ENCODE results near the gene TMEM271. TPM values are rescaled to one million over a fixed set of nuclear protein-coding genes. Genes with fewer than 3 reads are reported as not detected.
A peak's percentile ranks its signal among the peaks of the same experiment; 100 is the strongest.
"Not testable (repeated sequence)": the region's sequence is repeated elsewhere in the genome, so short reads cannot be mapped to it uniquely, and the experiment has no call there.

Gene TMEM271
- total RNA-seq, 1 donor from 2014 or later = not detected

- no peak for DNase-seq (ENCODE audit: low spot score)
Observed at GRCh38 chr4:610411-611261, 34.5 kb upstream of the TMEM271 start.

- no peak for DNase-seq (ENCODE audit: low spot score)
Observed at GRCh38 chr4:609400-610050, 33.4 kb upstream of the TMEM271 start.

DNA sequence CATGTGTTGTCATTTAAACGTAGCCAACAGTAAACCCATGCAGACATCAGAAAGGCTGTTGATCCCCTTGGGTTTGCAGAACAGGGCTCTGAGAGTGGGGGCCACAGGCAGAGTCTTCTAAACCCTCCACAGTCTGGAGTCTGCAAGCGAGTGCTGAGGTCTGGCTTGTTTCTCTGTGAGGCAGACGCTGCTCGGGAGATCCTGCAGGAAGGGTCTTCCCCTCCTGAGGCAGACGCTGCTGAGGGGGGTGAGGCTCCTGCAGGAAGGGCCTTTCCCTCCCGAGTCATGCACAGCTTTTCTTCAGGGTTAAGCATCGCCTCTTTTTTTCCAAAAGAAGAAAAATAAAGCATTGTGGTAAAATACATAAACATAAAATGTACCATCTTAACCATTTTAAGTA is 32.1 kb upstream of the TMEM271 start:
- no peak for DNase-seq (ENCODE audit: low spot score)

DNA sequence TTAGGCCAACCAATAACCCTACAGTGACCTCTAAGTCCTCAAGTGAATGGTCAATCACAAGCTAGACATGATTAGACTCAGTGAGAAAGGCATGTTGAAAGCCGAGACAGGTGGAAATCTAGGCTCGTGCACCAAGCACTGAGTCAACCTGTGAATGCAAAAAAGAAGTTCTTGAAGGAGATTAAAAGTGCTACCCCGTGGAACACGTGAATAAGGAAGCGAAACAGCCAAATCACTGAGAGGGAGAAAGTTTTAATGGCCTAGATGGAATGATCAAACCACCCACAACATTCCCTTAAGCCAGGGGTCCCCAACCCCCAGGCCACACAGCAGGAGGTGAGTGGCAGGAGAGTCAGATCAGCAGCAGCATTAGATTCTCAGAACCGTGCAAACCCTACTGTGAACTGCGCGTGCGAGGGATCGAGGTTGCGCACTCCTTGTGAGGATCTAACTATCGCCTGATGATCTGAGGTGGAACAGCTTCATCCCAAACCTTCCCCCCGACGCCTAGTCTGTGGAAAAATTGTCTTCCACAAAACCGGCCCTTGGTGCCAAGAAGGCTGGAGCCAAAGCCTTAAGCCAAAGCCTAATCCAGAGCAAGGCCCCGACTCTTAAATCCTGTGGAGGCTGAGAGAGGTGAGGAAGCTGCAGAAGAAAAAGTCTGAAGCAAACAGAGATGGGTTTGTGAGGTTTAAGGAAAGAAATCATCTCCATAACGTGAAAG is 29.8 kb upstream of the TMEM271 start:
- no peak for DNase-seq (ENCODE audit: low spot score)

- no peak for DNase-seq (ENCODE audit: low spot score)
Observed at GRCh38 chr4:604131-604530, 28.0 kb upstream of the TMEM271 start.

DNA sequence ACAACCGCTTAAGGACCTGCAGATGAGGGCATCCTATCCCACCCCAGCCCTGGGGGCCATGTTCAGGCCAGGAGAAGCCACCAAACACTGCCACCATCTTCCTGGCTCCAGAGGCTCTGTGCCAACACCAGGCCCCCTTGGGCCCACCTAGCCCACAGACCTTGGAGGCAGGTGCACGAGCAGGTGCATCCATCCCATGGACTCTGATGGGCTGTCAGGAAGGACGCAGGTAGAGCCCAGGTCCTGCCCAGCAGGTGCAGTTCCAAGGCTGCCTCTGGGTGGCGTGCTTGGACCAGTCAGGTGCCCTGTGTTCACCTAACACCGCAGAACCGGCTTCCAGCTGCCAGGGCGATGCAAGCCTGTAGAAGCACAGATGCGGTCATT is 26.5 kb upstream of the TMEM271 start:
- DNase-seq (ENCODE audit: low spot score) = peak; percentile 5

- DNase-seq (ENCODE audit: low spot score) = no peak
Observed at GRCh38 chr4:601612-602558, 25.8 kb upstream of the TMEM271 start.

GRCh38 chr4:600850-601515 is 24.9 kb upstream of the TMEM271 start:
- no peak for DNase-seq (ENCODE audit: low spot score)

DNA sequence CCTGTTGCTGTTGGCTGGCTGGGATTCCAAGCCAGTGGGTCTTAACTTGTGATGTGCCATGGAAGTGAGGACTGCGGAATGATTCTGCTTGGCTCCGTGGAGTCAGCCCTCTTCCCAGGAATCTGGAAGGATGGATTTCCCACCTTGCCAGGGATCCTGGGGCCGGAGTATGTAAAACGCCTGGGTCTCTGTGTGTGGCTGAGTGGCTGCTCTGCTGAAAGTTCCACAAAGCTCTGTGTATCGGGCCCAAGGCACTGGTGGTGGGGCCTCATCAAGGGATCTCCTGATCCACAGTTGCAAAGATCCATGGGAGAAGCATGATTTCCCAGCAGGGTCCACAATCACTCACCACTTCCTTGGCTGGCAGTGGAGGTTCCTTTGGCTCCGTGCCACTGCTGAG is 24.1 kb upstream of the TMEM271 start:
- DNase-seq (ENCODE audit: low spot score) = no peak

GRCh38 chr4:598925-599324 is 22.8 kb upstream of the TMEM271 start:
- DNase-seq (ENCODE audit: low spot score) = no peak

DNA sequence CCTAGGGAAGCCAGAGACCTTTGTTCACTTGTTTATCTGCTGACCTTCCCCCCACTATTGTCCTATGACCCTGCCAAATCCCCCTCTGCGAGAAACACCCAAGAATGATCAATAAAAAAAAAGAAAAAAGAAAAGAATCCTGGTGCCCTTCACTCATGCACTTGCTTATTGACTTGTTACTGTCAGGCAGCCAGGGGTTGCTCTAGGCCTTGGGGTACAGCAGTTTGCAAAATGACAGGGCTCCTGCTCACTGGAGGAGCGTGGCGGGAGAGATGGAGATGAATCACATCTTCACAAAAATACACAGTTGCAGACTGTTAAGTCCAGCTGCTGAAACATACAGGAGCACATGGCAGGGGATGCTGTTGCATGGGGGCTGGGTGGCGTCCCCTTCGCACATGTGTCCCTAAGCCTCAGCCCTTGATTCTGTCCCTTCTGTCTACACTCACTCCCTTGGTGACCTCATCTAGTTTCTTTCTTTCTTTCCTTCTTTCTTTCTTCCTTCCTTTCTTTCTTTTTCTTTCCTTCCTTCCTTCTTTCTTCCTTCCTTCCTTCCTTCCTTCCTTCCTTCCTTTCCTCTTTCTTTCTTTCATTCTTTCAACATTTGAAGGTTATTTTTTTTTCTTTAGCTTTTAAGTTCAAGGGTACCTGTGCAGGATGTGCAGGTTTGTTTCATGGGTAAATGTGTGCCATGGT is 16.9 kb upstream of the TMEM271 start:
- DNase-seq (ENCODE audit: low spot score) = no peak

DNA sequence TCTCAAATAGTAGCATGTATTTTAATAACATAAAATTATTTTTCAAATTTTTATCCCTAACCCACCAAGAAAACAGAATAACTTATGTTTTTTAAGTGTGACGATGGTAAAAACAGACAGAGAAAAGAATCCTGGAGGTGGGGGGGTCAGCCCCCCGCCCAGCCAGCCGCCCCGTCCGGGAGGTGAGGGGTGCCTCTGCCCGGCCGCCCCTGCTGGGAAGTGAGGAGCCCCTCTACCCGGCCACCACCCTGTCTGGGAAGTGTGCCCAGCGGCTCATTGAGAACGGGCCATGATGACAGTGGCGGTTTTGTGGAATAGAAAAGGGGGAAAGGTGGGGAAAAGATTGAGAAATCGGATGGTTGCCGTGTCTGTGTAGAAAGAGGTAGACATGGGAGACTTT is 16.1 kb upstream of the TMEM271 start:
- not testable (repeated sequence) for DNase-seq (ENCODE audit: low spot score)

DNA sequence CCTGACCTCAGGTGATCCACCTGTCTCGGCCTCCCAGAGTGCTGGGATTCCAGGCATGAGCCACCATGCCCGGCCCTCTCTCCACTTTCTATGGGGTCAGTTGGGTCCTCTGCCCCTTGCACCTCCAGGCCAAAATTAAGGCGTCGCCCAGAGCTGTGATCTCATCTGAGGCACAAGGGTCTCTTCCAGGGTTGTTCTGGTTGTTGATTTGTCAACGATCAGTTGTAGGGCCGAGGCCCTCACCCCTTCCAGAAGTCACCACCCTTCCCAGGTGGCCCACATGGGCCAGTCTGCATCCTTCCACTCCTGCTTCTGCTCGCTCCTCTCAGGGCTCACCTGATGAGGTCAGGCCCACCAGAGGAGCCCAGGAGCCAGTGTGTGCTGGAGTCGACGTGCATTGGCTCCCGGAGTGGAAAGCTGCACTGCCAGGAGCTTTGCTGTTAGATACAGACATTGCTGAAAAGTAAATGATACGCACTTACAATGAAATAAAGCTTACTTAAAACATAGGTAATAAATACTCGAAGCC is 14.3 kb upstream of the TMEM271 start:
- no peak for DNase-seq (ENCODE audit: low spot score)

DNA sequence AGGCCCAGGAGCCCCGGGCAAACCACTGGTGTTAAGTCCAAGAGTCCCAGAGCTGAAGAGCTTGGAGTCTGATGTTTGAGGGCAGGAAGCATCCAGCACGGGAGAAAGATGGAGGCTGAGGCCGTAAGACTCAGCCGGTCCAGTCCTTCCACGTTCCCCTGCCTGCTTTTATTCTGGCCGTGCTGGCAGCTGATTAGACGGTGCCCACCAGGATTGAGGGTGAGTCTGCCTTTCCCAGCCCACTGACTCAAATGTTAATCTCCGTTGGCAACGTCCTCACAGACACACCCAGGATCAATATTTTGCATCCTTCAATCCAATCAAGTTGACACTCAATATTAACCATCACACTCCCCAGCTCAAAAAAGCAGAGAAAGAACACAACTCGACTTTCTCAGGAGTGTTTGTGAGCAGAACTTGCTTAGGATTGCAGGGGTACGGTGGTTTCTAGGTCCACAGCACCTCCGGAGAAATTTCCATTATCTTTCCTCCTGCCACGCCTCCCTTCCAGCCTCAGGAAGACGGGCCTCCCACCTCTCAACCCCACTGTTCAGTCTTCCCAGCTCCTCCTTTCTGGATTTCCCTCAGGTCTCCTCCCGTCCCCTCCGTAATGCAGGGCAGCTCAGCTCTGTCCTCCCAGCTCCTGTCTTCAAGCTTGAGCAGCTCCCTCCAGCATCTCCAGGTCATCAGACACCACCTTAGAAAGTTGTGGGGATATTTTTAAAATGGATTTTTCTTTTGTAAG is 13.3 kb upstream of the TMEM271 start:
- DNase-seq (ENCODE audit: low spot score) = no peak

DNA sequence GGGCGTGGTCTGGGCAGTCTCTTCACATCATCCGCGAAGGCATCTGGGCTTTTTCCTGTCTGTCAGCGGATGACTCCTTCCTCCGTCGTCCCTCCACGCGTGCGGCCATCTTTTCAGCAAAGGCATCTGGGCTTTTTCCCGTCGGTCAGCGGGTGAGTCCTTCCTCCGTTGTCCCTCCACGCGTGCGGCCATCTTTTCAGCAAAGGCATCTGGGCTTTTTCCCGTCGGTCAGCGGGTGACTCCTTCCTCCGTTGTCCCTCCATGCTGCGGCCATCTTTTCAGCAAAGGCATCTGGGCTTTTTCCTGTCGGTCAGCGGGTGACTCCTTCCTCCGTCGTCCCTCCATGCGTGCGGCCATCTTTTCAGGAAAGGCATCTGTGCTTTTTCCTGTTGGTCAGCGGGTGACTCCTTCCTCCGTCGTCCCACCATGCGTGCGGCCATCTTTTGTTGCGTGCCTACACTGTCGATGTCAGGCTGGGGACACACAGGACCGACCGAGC is 12.3 kb upstream of the TMEM271 start:
- no peak for DNase-seq (ENCODE audit: low spot score)

GRCh38 chr4:587671-588350 is 11.7 kb upstream of the TMEM271 start:
- DNase-seq (ENCODE audit: low spot score) = no peak

GRCh38 chr4:583820-584219 is 7.7 kb upstream of the TMEM271 start:
- DNase-seq (ENCODE audit: low spot score) = no peak

DNA sequence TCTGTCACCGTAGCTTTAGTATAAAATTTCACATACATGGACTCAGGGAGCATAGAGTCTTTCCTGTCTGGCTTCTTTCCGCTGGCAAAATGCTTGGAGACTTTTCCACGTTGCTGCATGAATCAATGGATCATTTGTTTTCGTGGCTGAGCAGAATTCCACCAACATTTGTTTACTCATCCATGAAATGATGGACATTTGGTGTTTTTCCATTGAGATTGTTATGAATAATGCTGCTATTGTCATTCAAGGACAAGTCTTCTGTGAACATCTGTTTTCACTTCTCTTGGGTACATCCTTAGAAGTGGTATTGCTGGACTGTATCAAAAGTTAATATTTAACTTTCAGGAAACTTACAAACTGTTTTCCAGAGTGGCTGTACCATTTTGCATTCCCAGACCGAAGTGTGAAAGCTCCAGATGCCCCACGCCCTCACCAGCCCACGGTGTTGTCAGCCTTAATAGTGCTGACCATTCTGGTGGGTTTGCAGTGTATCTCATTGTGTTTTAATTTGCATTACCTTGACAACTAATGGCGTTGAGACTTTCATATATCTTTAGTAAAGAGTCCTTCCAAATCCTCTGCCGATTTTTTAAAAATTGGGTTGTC is 5.8 kb upstream of the TMEM271 start:
- DNase-seq (ENCODE audit: low spot score) = no peak

Data from umbilical cord (tissue), 2 donors.